Measurements from ENCODE around the gene FBXL13. TPM values are rescaled to one million over a fixed set of nuclear protein-coding genes. Genes with fewer than 3 reads are reported as not detected.

FBXL13 gene
- polyA plus RNA-seq, 1 of the 3 experiments (the other 2 are of a cell fraction), result 1.1 TPM

- no peak for DNase-seq
- Histone ChIP-seq H3F3A (replicated peaks; ENCODE audit: insufficient read depth) (peaks cover 3% of the 10 kb centered on the region), H3K36me3 (replicated peaks in 1 of 2; ENCODE audit: control insufficient read depth in 1 of 2, insufficient read depth in 2 of 2, low read length in 1 of 2) (peaks cover 35 to 40% of the 10 kb centered on the region in 2 experiments), H3K9me3 (no peaks in the 10 kb centered on the region), H3K9me2 (no peaks in the 10 kb centered on the region), H3K4me3 (ENCODE audit: low read depth in 2 of 2, low read length in 1 of 2) (no peak overlapping the region), H3K27me3 (ENCODE audit: insufficient read depth) (no peaks in the 10 kb centered on the region), H2AFZ (ENCODE audit: low read depth) (no peak overlapping the region), H3K4me1 (ENCODE audit: control insufficient read depth in 1 of 2, insufficient read depth in 2 of 2, low read depth in 1 of 2, low read length in 1 of 2) (no peaks in the 10 kb centered on the region), H3K79me2 (ENCODE audit: insufficient read depth) (0 out of 2 replicates have a peak, but pooled peaks cover 5% of the 10 kb centered on the region), H3K9ac (no peak overlapping the region), H3K4me2 (no peak overlapping the region), H3K27ac (ENCODE audit: low read depth in 2 of 2, low read length in 1 of 2) (no peak overlapping the region), H4K20me1 (ENCODE audit: insufficient read depth) (no peaks in the 10 kb centered on the region)
- 95% methylated on average over 11 of the region's 11 CpGs for WGBS (ENCODE audit: low lambda C conversion rate)
- TF ChIP-seq SMC3 (IDR thresholded peaks at IDR 0.05; ENCODE audit: low read depth, low read length) (no peak), FOXJ3 (CRISPR knock-in tag; IDR thresholded peaks at IDR 0.05) (no peak), USF2 (IDR thresholded peaks at IDR 0.05; ENCODE audit: borderline replicate concordance, low read depth, low read length) (no peak), POLR2AphosphoS5 (IDR thresholded peaks at IDR 0.05; ENCODE audit: low read depth, low read length) (no peak), MAX (IDR thresholded peaks at IDR 0.05; ENCODE audit: low read depth) (no peak), EP300 (IDR thresholded peaks at IDR 0.05; ENCODE audit: borderline replicate concordance in 1 of 2, low read depth in 1 of 2, low read length in 1 of 2) (no peak), TCF12 (IDR thresholded peaks at IDR 0.05) (no peak), YY1 (IDR thresholded peaks at IDR 0.05; ENCODE audit: low read depth) (no peak), SIN3A (IDR thresholded peaks at IDR 0.05; ENCODE audit: borderline replicate concordance, low read depth, low read length) (no peak), RXRA (IDR thresholded peaks at IDR 0.05; ENCODE audit: borderline replicate concordance, low read depth) (no peak), RFX5 (IDR thresholded peaks at IDR 0.05; ENCODE audit: low read length) (no peak), JUND (IDR thresholded peaks at IDR 0.05) (no peak), FOSL2 (IDR thresholded peaks at IDR 0.05; ENCODE audit: borderline replicate concordance, low read depth) (no peak), CTCF (IDR thresholded peaks at IDR 0.05) (no peak), MXI1 (IDR thresholded peaks at IDR 0.05; ENCODE audit: low read depth, low read length) (no peak), USF1 (IDR thresholded peaks at IDR 0.05; ENCODE audit: borderline replicate concordance, low read depth) (no peak)
- POLR2A ChIA-PET, result no interaction called here
- CTCF ChIA-PET, result interaction anchor here (0.7 to 1.4 kb wide), 2 partner anchors 14 to 15 kb away, joined by 3 read pairs; no protein-coding TSS in a partner anchor
These were observed 45.2 kb upstream of the FBXL13 start for GRCh38 chr7:103119791-103120291.
